ENCODE data around the gene MRPS11.

The MRPS11 gene

GRCh38 chr15:88498996-88499395, 31.5 kb downstream of the MRPS11 start:
- TF ChIP-seq REST (IDR thresholded peaks at IDR 0.05; ENCODE audit: insufficient read depth in 1 of 2, low read depth in 2 of 2, low read length in 2 of 2) (no peak), SIN3A (IDR thresholded peaks at IDR 0.05; ENCODE audit: borderline replicate concordance, insufficient read depth, low read length) (no peak), TAF1 (IDR thresholded peaks at IDR 0.05; ENCODE audit: borderline replicate concordance, insufficient read depth, low read length) (no peak), FOXP2 (optimal IDR thresholded peaks at IDR 0.05; ENCODE audit: borderline replicate concordance, extremely low read depth, extremely low read length, insufficient read depth) (no peak), POLR2AphosphoS5 (IDR thresholded peaks at IDR 0.05; ENCODE audit: low read depth, low read length) (no peak)

- TF ChIP-seq POLR2AphosphoS5 (IDR thresholded peaks at IDR 0.05; ENCODE audit: low read depth, low read length): no peak
- no peak for TF ChIP-seq FOXP2 (optimal IDR thresholded peaks at IDR 0.05; ENCODE audit: borderline replicate concordance, extremely low read depth, extremely low read length, insufficient read depth)
- TF ChIP-seq TAF1 (IDR thresholded peaks at IDR 0.05; ENCODE audit: borderline replicate concordance, insufficient read depth, low read length): no peak
- TF ChIP-seq REST (IDR thresholded peaks at IDR 0.05; ENCODE audit: insufficient read depth in 1 of 2, low read depth in 2 of 2, low read length in 2 of 2): no peak
- no peak for TF ChIP-seq SIN3A (IDR thresholded peaks at IDR 0.05; ENCODE audit: borderline replicate concordance, insufficient read depth, low read length)
Observed at GRCh38 chr15:88504445-88504844, 36.9 kb downstream of the MRPS11 start.

GRCh38 chr15:88505721-88506120, 38.2 kb downstream of the MRPS11 start:
- TF ChIP-seq REST (IDR thresholded peaks at IDR 0.05; ENCODE audit: insufficient read depth in 1 of 2, low read depth in 2 of 2, low read length in 2 of 2) (no peak), SIN3A (IDR thresholded peaks at IDR 0.05; ENCODE audit: borderline replicate concordance, insufficient read depth, low read length) (no peak), POLR2AphosphoS5 (IDR thresholded peaks at IDR 0.05; ENCODE audit: low read depth, low read length) (no peak), TAF1 (IDR thresholded peaks at IDR 0.05; ENCODE audit: borderline replicate concordance, insufficient read depth, low read length) (no peak), FOXP2 (optimal IDR thresholded peaks at IDR 0.05; ENCODE audit: borderline replicate concordance, extremely low read depth, extremely low read length, insufficient read depth) (no peak)

- TF ChIP-seq TAF1 (IDR thresholded peaks at IDR 0.05; ENCODE audit: borderline replicate concordance, insufficient read depth, low read length) (no peak), REST (IDR thresholded peaks at IDR 0.05; ENCODE audit: insufficient read depth in 1 of 2, low read depth in 2 of 2, low read length in 2 of 2) (no peak), FOXP2 (optimal IDR thresholded peaks at IDR 0.05; ENCODE audit: borderline replicate concordance, extremely low read depth, extremely low read length, insufficient read depth) (no peak), POLR2AphosphoS5 (IDR thresholded peaks at IDR 0.05; ENCODE audit: low read depth, low read length) (no peak), SIN3A (IDR thresholded peaks at IDR 0.05; ENCODE audit: borderline replicate concordance, insufficient read depth, low read length) (no peak)
Observed at GRCh38 chr15:88506628-88507027, 39.1 kb downstream of the MRPS11 start.

- TF ChIP-seq FOXP2 (optimal IDR thresholded peaks at IDR 0.05; ENCODE audit: borderline replicate concordance, extremely low read depth, extremely low read length, insufficient read depth) (no peak), SIN3A (IDR thresholded peaks at IDR 0.05; ENCODE audit: borderline replicate concordance, insufficient read depth, low read length) (no peak), POLR2AphosphoS5 (IDR thresholded peaks at IDR 0.05; ENCODE audit: low read depth, low read length) (no peak), TAF1 (IDR thresholded peaks at IDR 0.05; ENCODE audit: borderline replicate concordance, insufficient read depth, low read length) (no peak), REST (IDR thresholded peaks at IDR 0.05; ENCODE audit: insufficient read depth in 1 of 2, low read depth in 2 of 2, low read length in 2 of 2) (no peak)
Observed at GRCh38 chr15:88509321-88509720, 41.8 kb downstream of the MRPS11 start.
